Heart right ventricle (tissue), 16 donors: ENCODE measurements around the gene CDKAL1. TPM values are rescaled to one million over a fixed set of nuclear protein-coding genes. Genes with fewer than 3 reads are reported as not detected.

Experiments
- ATAC-seq, 8 donors: fragments of 200-7000 bp; cut with Tn5 transposase; one replicate each; pipeline ENCODE4 v1.9.1; 2020; ENCODE audit warnings: mild to moderate bottlenecking in 8 of 8, moderate library complexity in 8 of 8, moderate number of reproducible peaks in 1 of 8
- DNase-seq, 2 donors: peaks; one replicate each; pipeline ENCODE4 v3.0.0-alpha.2; 2020
- H3K27ac ChIP-seq, 10 donors: fragments of 200-600 bp; sonication (generic) in 2 of 10; one replicate each; pipeline versions ENCODE4 v1.5.0 to v1.8.0; 2020 to 2022; ENCODE audit warnings: mild to moderate bottlenecking in 3 of 10
- H3K27me3 ChIP-seq, 7 donors: fragments of 200-600 bp; one replicate each; pipeline ENCODE4 v1.8.0; 2021 to 2022; ENCODE audit warnings: mild to moderate bottlenecking in 2 of 7
- H3K36me3 ChIP-seq, 9 donors: fragments of 200-600 bp; sonication (generic) in 1 of 9; one replicate each; pipeline versions ENCODE4 v1.5.0 to v1.8.0; 2020 to 2022; ENCODE audit warnings: mild to moderate bottlenecking in 2 of 9
- H3K4me1 ChIP-seq, 9 donors: fragments of 200-600 bp; sonication (generic) in 1 of 9; one replicate each; pipeline versions ENCODE4 v1.5.0 to v1.8.0; 2020 to 2022; ENCODE audit warnings: mild to moderate bottlenecking in 4 of 9
- H3K4me3 ChIP-seq, 10 donors: fragments of 200-600 bp; sonication (generic) in 2 of 10; one replicate each; pipeline versions ENCODE4 v1.5.0 to v1.8.0; 2020 to 2022; ENCODE audit warnings: mild to moderate bottlenecking in 7 of 10, moderate library complexity in 2 of 10
- H3K9me3 ChIP-seq, 11 donors: fragments of 200-600 bp in 10 of 11; sonication (generic) in 2 of 11; one replicate each; pipeline versions ENCODE4 v1.5.0 to v1.8.0; 2013 to 2022; ENCODE audit warnings: mild to moderate bottlenecking in 2 of 11, control low read depth in 1 of 11, moderate library complexity in 1 of 11
- CTCF ChIP-seq, 9 donors: fragments of 200-600 bp; sonication (generic) in 2 of 9; IDR thresholded peaks; one replicate each; pipeline versions ENCODE4 v1.5.0 to v1.8.0; 2021 to 2022; ENCODE audit warnings: antibody characterized with exemption in 9 of 9, mild to moderate bottlenecking in 5 of 9, moderate library complexity in 1 of 9
- WGBS, 2 donors: extraction: QIAGEN DNeasy Blood & Tissue Kit; methylation state at CpG; one replicate each; pipeline ENCODE4 v1.1.7; 2013; ENCODE audit warnings: inconsistent platforms in 1 of 2; 5-methylcytosine and 5-hydroxymethylcytosine counted together
- intact Hi-C, 10 donors: fragments of 100-400 bp; cut with DNase I; formaldehyde crosslinking; loops; one replicate each; pipeline versions ENCODE4 v1.11.1 to v1.14.2; 2022
- polyA plus RNA-seq, 2 donors: library from polyadenylated mRNA; stranded (reverse); fragments of 200-250 nt; gene quantifications; one replicate each; pipeline ENCODE4 v1.2.3, GENCODE V29; 2013
- total RNA-seq, 10 donors: library from RNA; stranded (reverse); fragmentation: NEBNext Ultra II Directional in 3 of 10; extraction: Animal tissue kit (Norgen Biotek cat#: 25700) in 3 of 10; gene quantifications; one replicate each; pipeline versions ENCODE4 v1.2.1 to v1.2.4, GENCODE V29; 2021 to 2023
- donor health status: Arrhythmogenic right ventricular cardiomyopathy.
- donor health status: ischemic (EF 13 %, LVEDD 7.1; RV severe dilation, severe dysfunction).
- donor health status: healthy with polysubstance abuse.
- donor health status: DM: no; HTN: yes; CAD: no.
- donor health status: DM: no; HTN: no; CAD: no.
- donor health status: ischemic (EF 25% LVEDD 6.9; RV normal size, moderate dysfunction).
- donor health status: ischemic (EF 25% LVEDD 5.7; RV mildly dilated, moderate dysfunction).
- donor health status: healthy.
- donor health status: DM: yes; HTN: yes; CAD: no.
- donor health status: Ischemic cardiomyopathy.
- donor health status: ischemic (EF 35%, LVEDD 5.7; RV mildly dilated, moderate dysfunction).
- donor health status: nonischemic (EF 11% LVEDD 7.7; RV severe dilation, severe dysfunction).
- donor health status: DM: yes; HTN: yes; CAD: no.
- donor health status: PGD.
- donor health status: ischemic (EF 29% LVEDD 5.4; RV normal size, mild dysfunction).
- donor health status: nonischemic (EF 23%, LVEDD 6.1; RV moderate dilation, normal function).

Gene CDKAL1
- total and polyA plus RNA-seq, 12 donors, result 3.2 to 14.0 (median 10.6) TPM

GRCh38 chr6:20954315-20954714, 420.1 kb downstream of the CDKAL1 start:
- intact Hi-C loops, result no loop called here
- Histone ChIP-seq H3K4me1 (peaks cover 0 to 16% (median 7%) of the 10 kb centered on the region in 9 donors), H3K4me3 (no peak overlapping the region), H3K9me3 (no peaks in the 10 kb centered on the region), H3K27ac (no peak overlapping the region), H3K36me3 (peaks cover 0 to 17% (median 0%) of the 10 kb centered on the region in 9 donors), H3K27me3 (no peaks in the 10 kb centered on the region)
- DNase-seq (no peak), ATAC-seq (no peak)
- WGBS, 2 donors, result 78% methylated on average over 2 of the region's 2 CpGs
- TF ChIP-seq CTCF (IDR thresholded peaks at IDR 0.05), result no peak

- TF ChIP-seq CTCF (IDR thresholded peaks at IDR 0.05), result no peak
- H3K27me3 ChIP-seq, result no peaks in the 10 kb centered on the region
- no peak overlapping the region for H3K4me3 ChIP-seq
- intact Hi-C loops, result no loop called here
- H3K9me3 ChIP-seq, result no peaks in the 10 kb centered on the region
- H3K27ac ChIP-seq, result no peak overlapping the region
- ATAC-seq (no peak), DNase-seq (no peak)
- H3K36me3 ChIP-seq, result peaks cover 0 to 17% (median 0%) of the 10 kb centered on the region in 9 donors
- WGBS, 2 donors, result 68 to 85% methylated on average over 2 of the region's 2 CpGs
- H3K4me1 ChIP-seq, result peaks cover 0 to 16% (median 7%) of the 10 kb centered on the region in 9 donors
These were observed 420.9 kb downstream of the CDKAL1 start for GRCh38 chr6:20955131-20955530.

DNA sequence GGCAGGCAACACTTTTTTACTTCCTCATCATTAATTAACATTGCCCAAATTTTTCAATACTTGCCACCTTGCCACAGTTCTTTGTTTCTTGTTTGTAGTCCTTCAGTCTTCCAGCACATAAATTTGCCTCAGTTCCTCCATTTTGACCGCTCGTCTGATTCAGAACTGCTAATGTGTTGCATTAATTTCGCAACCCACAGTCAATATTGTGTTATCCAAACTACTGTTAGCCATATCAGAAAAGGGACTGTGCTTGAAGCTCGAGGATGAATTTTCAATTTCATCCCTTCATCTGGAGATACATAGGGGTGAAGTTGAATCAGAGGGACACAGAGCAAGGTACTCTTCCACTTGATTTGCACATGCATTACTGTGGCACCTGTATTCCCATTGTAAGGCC, 421.5 kb downstream of the CDKAL1 start:
- Histone ChIP-seq H3K4me3 (no peak overlapping the region), H3K27ac (no peak overlapping the region), H3K27me3 (no peaks in the 10 kb centered on the region), H3K9me3 (no peaks in the 10 kb centered on the region), H3K4me1 (peaks cover 0 to 16% (median 7%) of the 10 kb centered on the region in 9 donors), H3K36me3 (peaks cover 0 to 17% (median 0%) of the 10 kb centered on the region in 9 donors)
- WGBS, 2 donors, result 96% methylated on average over 4 of the region's 4 CpGs
- TF ChIP-seq CTCF (IDR thresholded peaks at IDR 0.05), result no peak
- ATAC-seq (no peak), DNase-seq (no peak)
- intact Hi-C loops, result no loop called here

DNA sequence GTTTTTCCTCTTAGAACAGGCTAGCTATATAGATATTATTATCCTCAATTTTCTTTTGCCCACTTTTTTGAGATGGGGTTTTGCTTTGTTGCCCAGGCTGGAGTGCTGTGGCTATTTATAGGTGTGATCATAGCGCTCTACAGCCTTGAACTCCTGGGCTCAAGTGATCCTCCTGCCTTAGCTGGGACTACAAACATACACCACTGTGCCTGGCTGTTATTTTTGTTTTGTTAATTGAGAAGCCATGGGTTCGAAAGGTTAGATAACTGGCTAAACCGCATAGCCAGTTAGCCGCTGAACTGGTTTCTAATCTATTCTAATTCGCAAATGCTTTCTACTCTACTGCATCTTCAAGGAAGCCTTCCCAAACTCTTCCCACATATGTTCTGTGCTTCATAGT, 425.8 kb downstream of the CDKAL1 start:
- H3K36me3 ChIP-seq, result peaks cover 0 to 17% (median 0%) of the 10 kb centered on the region in 9 donors
- no peaks in the 10 kb centered on the region for H3K9me3 ChIP-seq
- DNase-seq, result no peak
- no peaks in the 10 kb centered on the region for H3K27me3 ChIP-seq
- TF ChIP-seq CTCF (IDR thresholded peaks at IDR 0.05), result no peak
- no peak overlapping the region for H3K4me3 ChIP-seq
- no peak overlapping the region for H3K27ac ChIP-seq
- intact Hi-C loops, result no loop called here
- ATAC-seq, result no peak
- H3K4me1 ChIP-seq, result no peaks in the 10 kb centered on the region
- WGBS, 2 donors, result 93% methylated on average over 5 of the region's 5 CpGs
